Heart right ventricle (tissue), 16 donors: ENCODE measurements around the gene KLK8. TPM values are rescaled to one million over a fixed set of nuclear protein-coding genes. Genes with fewer than 3 reads are reported as not detected.

Experiments used
- ATAC-seq, 8 donors: fragments of 200-7000 bp; cut with Tn5 transposase; one replicate each; pipeline ENCODE4 v1.9.1; 2020; ENCODE audit warnings: mild to moderate bottlenecking in 8 of 8, moderate library complexity in 8 of 8, moderate number of reproducible peaks in 1 of 8
- DNase-seq, 2 donors: peaks; one replicate each; pipeline ENCODE4 v3.0.0-alpha.2; 2020
- H3K27ac ChIP-seq, 10 donors: fragments of 200-600 bp; sonication (generic) in 2 of 10; one replicate each; pipeline versions ENCODE4 v1.5.0 to v1.8.0; 2020 to 2022; ENCODE audit warnings: mild to moderate bottlenecking in 3 of 10
- H3K27me3 ChIP-seq, 7 donors: fragments of 200-600 bp; one replicate each; pipeline ENCODE4 v1.8.0; 2021 to 2022; ENCODE audit warnings: mild to moderate bottlenecking in 2 of 7
- H3K36me3 ChIP-seq, 9 donors: fragments of 200-600 bp; sonication (generic) in 1 of 9; one replicate each; pipeline versions ENCODE4 v1.5.0 to v1.8.0; 2020 to 2022; ENCODE audit warnings: mild to moderate bottlenecking in 2 of 9
- H3K4me1 ChIP-seq, 9 donors: fragments of 200-600 bp; sonication (generic) in 1 of 9; one replicate each; pipeline versions ENCODE4 v1.5.0 to v1.8.0; 2020 to 2022; ENCODE audit warnings: mild to moderate bottlenecking in 4 of 9
- H3K4me3 ChIP-seq, 10 donors: fragments of 200-600 bp; sonication (generic) in 2 of 10; one replicate each; pipeline versions ENCODE4 v1.5.0 to v1.8.0; 2020 to 2022; ENCODE audit warnings: mild to moderate bottlenecking in 7 of 10, moderate library complexity in 2 of 10
- H3K9me3 ChIP-seq, 11 donors: fragments of 200-600 bp in 10 of 11; sonication (generic) in 2 of 11; one replicate each; pipeline versions ENCODE4 v1.5.0 to v1.8.0; 2013 to 2022; ENCODE audit warnings: mild to moderate bottlenecking in 2 of 11, control low read depth in 1 of 11, moderate library complexity in 1 of 11
- CTCF ChIP-seq, 9 donors: fragments of 200-600 bp; sonication (generic) in 2 of 9; IDR thresholded peaks; one replicate each; pipeline versions ENCODE4 v1.5.0 to v1.8.0; 2021 to 2022; ENCODE audit warnings: antibody characterized with exemption in 9 of 9, mild to moderate bottlenecking in 5 of 9, moderate library complexity in 1 of 9
- WGBS, 2 donors: extraction: QIAGEN DNeasy Blood & Tissue Kit; methylation state at CpG; one replicate each; pipeline ENCODE4 v1.1.7; 2013; ENCODE audit warnings: inconsistent platforms in 1 of 2; 5-methylcytosine and 5-hydroxymethylcytosine counted together
- intact Hi-C, 10 donors: fragments of 100-400 bp; cut with DNase I; formaldehyde crosslinking; loops; one replicate each; pipeline versions ENCODE4 v1.11.1 to v1.14.2; 2022
- polyA plus RNA-seq, 2 donors: library from polyadenylated mRNA; stranded (reverse); fragments of 200-250 nt; gene quantifications; one replicate each; pipeline ENCODE4 v1.2.3, GENCODE V29; 2013
- total RNA-seq, 10 donors: library from RNA; stranded (reverse); fragmentation: NEBNext Ultra II Directional in 3 of 10; extraction: Animal tissue kit (Norgen Biotek cat#: 25700) in 3 of 10; gene quantifications; one replicate each; pipeline versions ENCODE4 v1.2.1 to v1.2.4, GENCODE V29; 2021 to 2023
- donor health status: Arrhythmogenic right ventricular cardiomyopathy.
- donor health status: ischemic (EF 13 %, LVEDD 7.1; RV severe dilation, severe dysfunction).
- donor health status: healthy with polysubstance abuse.
- donor health status: DM: no; HTN: yes; CAD: no.
- donor health status: DM: no; HTN: no; CAD: no.
- donor health status: ischemic (EF 25% LVEDD 6.9; RV normal size, moderate dysfunction).
- donor health status: ischemic (EF 25% LVEDD 5.7; RV mildly dilated, moderate dysfunction).
- donor health status: healthy.
- donor health status: DM: yes; HTN: yes; CAD: no.
- donor health status: Ischemic cardiomyopathy.
- donor health status: ischemic (EF 35%, LVEDD 5.7; RV mildly dilated, moderate dysfunction).
- donor health status: nonischemic (EF 11% LVEDD 7.7; RV severe dilation, severe dysfunction).
- donor health status: DM: yes; HTN: yes; CAD: no.
- donor health status: PGD.
- donor health status: ischemic (EF 29% LVEDD 5.4; RV normal size, mild dysfunction).
- donor health status: nonischemic (EF 23%, LVEDD 6.1; RV moderate dilation, normal function).

Gene KLK8
- total and polyA plus RNA-seq, 12 donors, result not detected

GRCh38 chr19:51000426-51000825 lies 978 bp downstream of the KLK8 start:
- H3K27me3 ChIP-seq, result peaks cover 6 to 79% (median 67%) of the 10 kb centered on the region in 7 donors
- intact Hi-C loops, result loop anchor here in 1 of 10 donors (10.0 kb wide), 1 partner anchor 66 kb away; no protein-coding TSS in a partner anchor

GRCh38 chr19:50998686-50999085 lies 2.7 kb downstream of the KLK8 start:
- intact Hi-C loops, result no loop called here
- TF ChIP-seq CTCF (IDR thresholded peaks at IDR 0.05), result no peak
- H3K4me1 ChIP-seq, result no peaks in the 10 kb centered on the region
- DNase-seq, result no peak
- H3K27me3 ChIP-seq, result peaks cover 6 to 65% (median 57%) of the 10 kb centered on the region in 7 donors
- H3K27ac ChIP-seq, result no peak overlapping the region
- no peak overlapping the region for H3K4me3 ChIP-seq
- H3K9me3 ChIP-seq, result peaks cover 0 to 6% (median 0%) of the 10 kb centered on the region in 11 donors
- no peak for ATAC-seq
- WGBS, 2 donors, result 74 to 81% methylated on average over 4 of the region's 4 CpGs
- no peaks in the 10 kb centered on the region for H3K36me3 ChIP-seq

More at GRCh38 chr19:51000426-51000825, 978 bp downstream of the KLK8 start:
- no peaks in the 10 kb centered on the region for H3K9me3 ChIP-seq
- no peaks in the 10 kb centered on the region for H3K36me3 ChIP-seq
- no peak for DNase-seq
- WGBS, 2 donors, result 88 to 89% methylated on average over 10 of the region's 10 CpGs
- no peak overlapping the region for H3K4me3 ChIP-seq
- no peak for ATAC-seq
- H3K4me1 ChIP-seq, result no peaks in the 10 kb centered on the region
- TF ChIP-seq CTCF (IDR thresholded peaks at IDR 0.05), result no peak
- H3K27ac ChIP-seq, result no peak overlapping the region

- H3K4me3 ChIP-seq, result no peak overlapping the region
- no peaks in the 10 kb centered on the region for H3K36me3 ChIP-seq
- DNase-seq, result no peak
- H3K27ac ChIP-seq, result no peak overlapping the region
- no peaks in the 10 kb centered on the region for H3K4me1 ChIP-seq
- peaks cover 6 to 59% (median 50%) of the 10 kb centered on the region in 7 donors for H3K27me3 ChIP-seq
- ATAC-seq, result no peak
- intact Hi-C loops, result no loop called here
- no peak for TF ChIP-seq CTCF (IDR thresholded peaks at IDR 0.05)
- H3K9me3 ChIP-seq, result peaks cover 0 to 6% (median 0%) of the 10 kb centered on the region in 11 donors
- WGBS, 2 donors, result 67 to 77% methylated on average over 5 of the region's 5 CpGs
Observed at GRCh38 chr19:50998061-50998460, 3.3 kb downstream of the KLK8 start.

- Histone ChIP-seq H3K27me3 (peaks cover 0 to 51% (median 22%) of the 10 kb centered on the region in 7 donors), H3K27ac (no peak overlapping the region), H3K4me3 (no peak overlapping the region), H3K9me3 (peaks cover 0 to 6% (median 0%) of the 10 kb centered on the region in 11 donors), H3K36me3 (no peaks in the 10 kb centered on the region), H3K4me1 (no peaks in the 10 kb centered on the region)
- TF ChIP-seq CTCF (IDR thresholded peaks at IDR 0.05), result no peak
- ATAC-seq (no peak), DNase-seq (no peak)
- intact Hi-C loops, result no loop called here
- WGBS, 2 donors, result 74 to 87% methylated on average over 2 of the region's 2 CpGs
Observed at GRCh38 chr19:50994129-50994528, 7.3 kb downstream of the KLK8 start.
